Mesenchymal stem cell (in vitro differentiated cells and primary cell): ENCODE measurements around the gene MED12L.

Source experiments
- DNase-seq: peaks from one replicate; pipeline ENCODE4 v3.0.0-alpha.2; 2013
- H2AFZ ChIP-seq: one replicate; pipeline ENCODE4 v1.6.1; 2013; ENCODE audit warnings: low read depth, mild to moderate bottlenecking, control low read depth, inconsistent platforms, low read length, moderate library complexity
- H2AK5ac ChIP-seq: 2 replicates; pipeline ENCODE4 v1.6.1; 2013; ENCODE audit warnings: low read length, moderate library complexity, mild to moderate bottlenecking, inconsistent platforms; ENCODE audit not compliant: severe bottlenecking
- H2BK120ac ChIP-seq: one replicate; pipeline ENCODE4 v1.6.1; 2013; ENCODE audit warnings: low read depth, mild to moderate bottlenecking, inconsistent platforms, low read length, moderate library complexity
- H2BK12ac ChIP-seq, 2 experiments: one replicate each; pipeline ENCODE4 v1.6.1; 2013; ENCODE audit warnings: inconsistent platforms in 2 of 2, low read length in 2 of 2, mild to moderate bottlenecking in 2 of 2, moderate library complexity in 2 of 2, control low read depth in 1 of 2
- H2BK15ac ChIP-seq: one replicate; pipeline ENCODE4 v1.6.1; 2013; ENCODE audit warnings: mild to moderate bottlenecking, low read depth, inconsistent platforms; ENCODE audit not compliant: poor library complexity, severe bottlenecking
- H2BK5ac ChIP-seq: 2 replicates; pipeline ENCODE4 v1.6.1; 2013; ENCODE audit warnings: low read depth, mild to moderate bottlenecking, low read length, control low read depth, inconsistent platforms; ENCODE audit not compliant: poor library complexity, severe bottlenecking
- H3K14ac ChIP-seq, 2 experiments: one replicate each; pipeline ENCODE4 v1.6.1; 2013; ENCODE audit warnings: inconsistent platforms in 2 of 2, low read length in 2 of 2, control low read depth in 1 of 2, mild to moderate bottlenecking in 1 of 2, moderate library complexity in 1 of 2
- H3K18ac ChIP-seq, 2 experiments: one replicate each; pipeline ENCODE4 v1.6.1; 2013; ENCODE audit warnings: inconsistent platforms in 2 of 2, low read length in 2 of 2, control low read depth in 1 of 2, low read depth in 1 of 2, mild to moderate bottlenecking in 1 of 2
- H3K23ac ChIP-seq, 2 experiments: one replicate each; pipeline ENCODE4 v1.6.1; 2013; ENCODE audit warnings: inconsistent platforms in 2 of 2, low read length in 2 of 2, mild to moderate bottlenecking in 2 of 2, moderate library complexity in 2 of 2, control low read depth in 1 of 2
- H3K27ac ChIP-seq: 2 replicates; pipeline ENCODE4 v1.5.1; 2013; ENCODE audit warnings: mild to moderate bottlenecking, moderate library complexity, low read length, control low read depth, inconsistent platforms; ENCODE audit not compliant: poor library complexity, severe bottlenecking
- H3K27me3 ChIP-seq, 2 experiments: 2 replicates each; pipeline versions ENCODE4 v1.6.1 to v1.7.0; 2013; ENCODE audit warnings: low read length in 2 of 2, mild to moderate bottlenecking in 2 of 2, moderate library complexity in 2 of 2, control low read depth in 1 of 2, inconsistent platforms in 1 of 2; ENCODE audit not compliant: control insufficient read depth in 1 of 2, insufficient read depth in 1 of 2
- H3K36me3 ChIP-seq, 2 experiments: 2 replicates each; pipeline versions ENCODE4 v1.6.1 to v1.7.0; 2013; ENCODE audit warnings: low read length in 2 of 2, control low read depth in 1 of 2, inconsistent platforms in 1 of 2, low read depth in 1 of 2, mild to moderate bottlenecking in 1 of 2; ENCODE audit not compliant: insufficient read depth in 2 of 2, control insufficient read depth in 1 of 2
- H3K4ac ChIP-seq, 2 experiments: one replicate each; pipeline ENCODE4 v1.6.1; 2013; ENCODE audit warnings: inconsistent platforms in 2 of 2, low read length in 2 of 2, mild to moderate bottlenecking in 2 of 2, moderate library complexity in 2 of 2, control low read depth in 1 of 2, low read depth in 1 of 2
- H3K4me1 ChIP-seq: 2 replicates; pipeline ENCODE4 v1.6.1; 2013; ENCODE audit warnings: low read depth, low read length, control low read depth; ENCODE audit not compliant: control insufficient read depth, insufficient read depth
- H3K4me2 ChIP-seq: 2 replicates; pipeline ENCODE4 v1.6.1; 2013; ENCODE audit warnings: low read length, mild to moderate bottlenecking, inconsistent platforms; ENCODE audit not compliant: poor library complexity, severe bottlenecking
- H3K4me3 ChIP-seq, 2 experiments: 2 replicates each; pipeline versions ENCODE4 v1.5.1 to v1.7.0; 2013; ENCODE audit warnings: low read length in 2 of 2, mild to moderate bottlenecking in 2 of 2, control low read depth in 1 of 2, low read depth in 1 of 2; ENCODE audit not compliant: insufficient read depth in 1 of 2
- H3K79me1 ChIP-seq: replicated peaks from 2 replicates; pipeline ENCODE4 v1.6.1; 2013; ENCODE audit warnings: mild to moderate bottlenecking, control low read depth, low read length, inconsistent platforms; ENCODE audit not compliant: poor library complexity, severe bottlenecking
- H3K9ac ChIP-seq: 2 replicates; pipeline ENCODE4 v1.7.0; 2013; ENCODE audit warnings: mild to moderate bottlenecking, low read length, moderate library complexity
- H3K9me3 ChIP-seq: 2 replicates; pipeline ENCODE4 v1.7.0; 2013; ENCODE audit warnings: mild to moderate bottlenecking, low read length; ENCODE audit not compliant: control insufficient read depth
- H4K8ac ChIP-seq: one replicate; pipeline ENCODE4 v1.6.1; 2013; ENCODE audit warnings: inconsistent platforms, mild to moderate bottlenecking, low read length, moderate library complexity
- H4K91ac ChIP-seq: one replicate; pipeline ENCODE4 v1.6.1; 2013; ENCODE audit warnings: mild to moderate bottlenecking, low read length, inconsistent platforms
- WGBS: methylation state at CpG from one replicate; pipeline ENCODE4 v1.1.7; 2013; ENCODE audit warnings: mixed read lengths; 5-methylcytosine and 5-hydroxymethylcytosine counted together

The MED12L gene

GRCh38 chr3:151130428-151130827 is 45.0 kb downstream of the MED12L start:
- H3K4me1 ChIP-seq = peaks cover under 1% of the 10 kb centered on the region
- no peak overlapping the region for H3K4ac ChIP-seq
- H3K79me1 ChIP-seq = no peaks in the 10 kb centered on the region
- H3K18ac ChIP-seq = no peak overlapping the region
- no peak overlapping the region for H3K9ac ChIP-seq
- H2AFZ ChIP-seq = no peak overlapping the region
- H3K36me3 ChIP-seq = no peaks in the 10 kb centered on the region
- no peak overlapping the region for H3K4me2 ChIP-seq
- DNase-seq = no peak
- no peak overlapping the region for H3K23ac ChIP-seq
- H4K91ac ChIP-seq = no peak overlapping the region
- H2BK5ac ChIP-seq = no peak overlapping the region
- no peak overlapping the region for H4K8ac ChIP-seq
- no peak overlapping the region for H2AK5ac ChIP-seq
- no peak overlapping the region for H3K4me3 ChIP-seq
- no peak overlapping the region for H2BK15ac ChIP-seq
- no peak overlapping the region for H2BK120ac ChIP-seq
- 97% methylated on average over 8 of the region's 8 CpGs for WGBS
- H3K27ac ChIP-seq = no peak overlapping the region
- peaks cover 0 to 9% of the 10 kb centered on the region in 2 experiments for H3K27me3 ChIP-seq
- no peak overlapping the region for H2BK12ac ChIP-seq
- no peaks in the 10 kb centered on the region for H3K9me3 ChIP-seq
- H3K14ac ChIP-seq = no peak overlapping the region

GRCh38 chr3:151133175-151133574 is 47.7 kb downstream of the MED12L start:
- no peak overlapping the region for H3K4ac ChIP-seq
- H3K27ac ChIP-seq = no peak overlapping the region
- H4K91ac ChIP-seq = no peak overlapping the region
- H3K4me3 ChIP-seq = no peak overlapping the region
- no peak overlapping the region for H2BK12ac ChIP-seq
- WGBS = 59% methylated on average over 3 of the region's 3 CpGs
- no peak overlapping the region for H3K9ac ChIP-seq
- no peak overlapping the region for H3K23ac ChIP-seq
- no peak overlapping the region for H4K8ac ChIP-seq
- H2AK5ac ChIP-seq = no peak overlapping the region
- H2BK15ac ChIP-seq = no peak overlapping the region
- no peaks in the 10 kb centered on the region for H3K9me3 ChIP-seq
- H3K4me1 ChIP-seq = peaks cover 2% of the 10 kb centered on the region
- H3K79me1 ChIP-seq = no peaks in the 10 kb centered on the region
- H2BK120ac ChIP-seq = no peak overlapping the region
- H2BK5ac ChIP-seq = no peak overlapping the region
- H2AFZ ChIP-seq = no peak overlapping the region
- no peak overlapping the region for H3K4me2 ChIP-seq
- H3K36me3 ChIP-seq = no peaks in the 10 kb centered on the region
- no peak overlapping the region for H3K18ac ChIP-seq
- H3K14ac ChIP-seq = no peak overlapping the region
- peaks cover 0 to 11% of the 10 kb centered on the region in 2 experiments for H3K27me3 ChIP-seq
- DNase-seq = no peak

- 86% methylated on average over 8 of the region's 8 CpGs for WGBS
- H3K4me3 ChIP-seq = no peak overlapping the region
- H3K4me1 ChIP-seq = peaks cover 2% of the 10 kb centered on the region
Observed at GRCh38 chr3:151133917-151134450, 48.5 kb downstream of the MED12L start.

GRCh38 chr3:151135541-151136337 is 50.3 kb downstream of the MED12L start:
- H2BK120ac ChIP-seq = no peak overlapping the region
- H3K23ac ChIP-seq = no peak overlapping the region
- H3K79me1 ChIP-seq = no peaks in the 10 kb centered on the region
- no peak overlapping the region for H3K18ac ChIP-seq
- H3K4me1 ChIP-seq = peaks cover 2% of the 10 kb centered on the region
- no peaks in the 10 kb centered on the region for H3K36me3 ChIP-seq
- no peaks in the 10 kb centered on the region for H3K9me3 ChIP-seq
- no peak overlapping the region for H3K27ac ChIP-seq
- H3K27me3 ChIP-seq = peaks cover 0 to 11% of the 10 kb centered on the region in 2 experiments
- H2AFZ ChIP-seq = no peak overlapping the region
- H4K91ac ChIP-seq = no peak overlapping the region
- no peak overlapping the region for H3K4me3 ChIP-seq
- H2AK5ac ChIP-seq = no peak overlapping the region
- H4K8ac ChIP-seq = no peak overlapping the region
- H3K14ac ChIP-seq = no peak overlapping the region
- H3K9ac ChIP-seq = no peak overlapping the region
- H2BK15ac ChIP-seq = no peak overlapping the region
- no peak overlapping the region for H2BK5ac ChIP-seq
- no peak overlapping the region for H3K4me2 ChIP-seq
- 88% methylated on average over 5 of the region's 5 CpGs for WGBS
- no peak for DNase-seq
- no peak overlapping the region for H3K4ac ChIP-seq
- H2BK12ac ChIP-seq = no peak overlapping the region

More at GRCh38 chr3:151133917-151134450, 48.5 kb downstream of the MED12L start:
- DNase-seq = no peak
- H3K4ac ChIP-seq = no peak overlapping the region
- H3K4me2 ChIP-seq = no peak overlapping the region
- no peak overlapping the region for H3K9ac ChIP-seq
- H3K27ac ChIP-seq = no peak overlapping the region
- no peaks in the 10 kb centered on the region for H3K9me3 ChIP-seq
- no peak overlapping the region for H2AK5ac ChIP-seq
- no peak overlapping the region for H2BK5ac ChIP-seq
- no peak overlapping the region for H3K23ac ChIP-seq
- H4K91ac ChIP-seq = no peak overlapping the region
- no peaks in the 10 kb centered on the region for H3K36me3 ChIP-seq
- peaks cover 0 to 11% of the 10 kb centered on the region in 2 experiments for H3K27me3 ChIP-seq
- no peak overlapping the region for H2AFZ ChIP-seq
- no peak overlapping the region for H3K14ac ChIP-seq
- no peak overlapping the region for H3K18ac ChIP-seq
- H4K8ac ChIP-seq = no peak overlapping the region
- no peak overlapping the region for H2BK15ac ChIP-seq
- no peak overlapping the region for H2BK12ac ChIP-seq
- no peaks in the 10 kb centered on the region for H3K79me1 ChIP-seq
- no peak overlapping the region for H2BK120ac ChIP-seq
